Natural killer cell (primary cell): ENCODE results near the gene NFIB. TPM values are rescaled to one million over a fixed set of nuclear protein-coding genes. Genes with fewer than 3 reads are reported as not detected.

Source experiments
- ATAC-seq, 3 donors: fragments of 150-1000 bp in 2 of 3; fragments of 200-7000 bp in 1 of 3; cut with Tn5 transposase; 1 replicate in 1 of 3; 2 replicates in 2 of 3; pipeline ENCODE4 v1.10.0; 2021; ENCODE audit warnings: mild to moderate bottlenecking in 2 of 3, moderate library complexity in 2 of 3
- DNase-seq, 2 donors: peaks; one replicate each; pipeline versions ENCODE4 v3.0.0 to v3.0.0-alpha.2; 2013 to 2021; ENCODE audit warnings: mixed read lengths in 1 of 2
- H3K27ac ChIP-seq: one replicate; pipeline ENCODE4 v1.5.1; 2013; ENCODE audit warnings: mild to moderate bottlenecking, low read length
- H3K27me3 ChIP-seq: one replicate; pipeline ENCODE4 v1.6.1; 2013; ENCODE audit warnings: low read length; ENCODE audit not compliant: control insufficient read depth, insufficient read depth
- H3K36me3 ChIP-seq: one replicate; pipeline ENCODE4 v1.6.1; 2013; ENCODE audit warnings: low read length; ENCODE audit not compliant: control insufficient read depth, insufficient read depth
- H3K4me1 ChIP-seq: one replicate; pipeline ENCODE4 v1.6.1; 2013; ENCODE audit warnings: low read length; ENCODE audit not compliant: control insufficient read depth, insufficient read depth
- H3K4me3 ChIP-seq: one replicate; pipeline ENCODE4 v1.5.1; 2013; ENCODE audit warnings: low read length
- H3K9me3 ChIP-seq: one replicate; pipeline ENCODE4 v1.6.1; 2013; ENCODE audit warnings: low read length; ENCODE audit not compliant: control insufficient read depth, insufficient read depth
- H3K27ac Mint-ChIP-seq, 2 donors: one replicate each; pipeline ENCODE4 v1.8.0; 2022; ENCODE audit warnings: mild to moderate bottlenecking in 2 of 2, mixed read lengths in 2 of 2, moderate library complexity in 1 of 2
- H3K27me3 Mint-ChIP-seq, 2 donors: one replicate each; pipeline ENCODE4 v1.8.0; 2022; ENCODE audit warnings: low read depth in 2 of 2, mixed read lengths in 2 of 2
- H3K36me3 Mint-ChIP-seq: one replicate; pipeline ENCODE4 v1.8.0; 2022; ENCODE audit warnings: mixed read lengths
- H3K4me1 Mint-ChIP-seq, 2 donors: one replicate each; pipeline ENCODE4 v1.8.0; 2022; ENCODE audit warnings: mixed read lengths in 2 of 2
- H3K4me3 Mint-ChIP-seq: one replicate; pipeline ENCODE4 v1.8.0; 2022; ENCODE audit warnings: mild to moderate bottlenecking, moderate library complexity, mixed read lengths
- H3K9me3 Mint-ChIP-seq, 2 donors: one replicate each; pipeline ENCODE4 v1.8.0; 2022; ENCODE audit warnings: mixed read lengths in 2 of 2
- CTCF ChIP-seq: fragments of 200-600 bp; IDR thresholded peaks from one replicate; pipeline ENCODE4 v1.8.0; 2022; ENCODE audit warnings: antibody characterized with exemption
- WGBS: methylation state at CpG from one replicate; pipeline ENCODE4 v1.1.7; 2013; ENCODE audit warnings: missing lambda C conversion rate; ENCODE audit not compliant: insufficient coverage; 5-methylcytosine and 5-hydroxymethylcytosine counted together
- intact Hi-C: fragments of 100-400 bp; cut with micrococcal nuclease; formaldehyde crosslinking; loops from one replicate; pipeline ENCODE4 v1.14.2; 2022
- total RNA-seq, 4 donors: library from RNA; stranded (reverse); fragments of 120-200 nt in 1 of 4; gene quantifications; one replicate each; pipeline versions ENCODE4 v1.2.3 to v1.2.4, GENCODE V29; 2013 to 2022

The NFIB gene
- total RNA-seq, 3 donors from 2014 or later (not counting 1 experiment from before 2014, with no cell fraction given), result 0.20 to 0.21 TPM; not detected in 1

- DNase-seq, result no peak
- no peak overlapping the region for H3K4me3 Mint-ChIP-seq
- no peak for ATAC-seq
- H3K27ac ChIP-seq, result no peak overlapping the region
- no peak overlapping the region for H3K27ac Mint-ChIP-seq
- no peaks in the 10 kb centered on the region for H3K27me3 ChIP-seq
- peaks cover 3% of the 10 kb centered on the region in 2 donors for H3K9me3 Mint-ChIP-seq
- H3K9me3 ChIP-seq, result peaks cover 2% of the 10 kb centered on the region
- no peaks in the 10 kb centered on the region for H3K4me1 Mint-ChIP-seq
- TF ChIP-seq CTCF, result no peak
- H3K36me3 Mint-ChIP-seq, result no peaks in the 10 kb centered on the region
- no peaks in the 10 kb centered on the region for H3K36me3 ChIP-seq
- intact Hi-C loops, result no loop called here
- no peaks in the 10 kb centered on the region for H3K27me3 Mint-ChIP-seq
- WGBS, result 88% methylated on average over 2 of the region's 4 CpGs
- H3K4me1 ChIP-seq, result no peaks in the 10 kb centered on the region
- H3K4me3 ChIP-seq, result no peak overlapping the region
Measured at GRCh38 chr9:14079440-14079839, 234.5 kb downstream of the NFIB start.

GRCh38 chr9:14077672-14078071, 236.3 kb downstream of the NFIB start:
- H3K4me1 ChIP-seq, result no peaks in the 10 kb centered on the region
- DNase-seq, result no peak
- no peak for ATAC-seq
- Mint-ChIP-seq H3K27me3 (no peaks in the 10 kb centered on the region), H3K27ac (no peak overlapping the region), H3K9me3 (peaks cover 2 to 3% of the 10 kb centered on the region in 2 donors), H3K4me3 (no peak overlapping the region), H3K4me1 (no peaks in the 10 kb centered on the region), H3K36me3 (no peaks in the 10 kb centered on the region)
- peaks cover 2% of the 10 kb centered on the region for H3K9me3 ChIP-seq
- H3K27ac ChIP-seq, result no peak overlapping the region
- TF ChIP-seq CTCF, result no peak
- no CpG with 5 or more reads among the region's 4 CpGs for WGBS
- no peaks in the 10 kb centered on the region for H3K27me3 ChIP-seq
- no peak overlapping the region for H3K4me3 ChIP-seq
- intact Hi-C loops, result no loop called here
- H3K36me3 ChIP-seq, result no peaks in the 10 kb centered on the region

GRCh38 chr9:14075218-14075617, 238.7 kb downstream of the NFIB start:
- DNase-seq (no peak), ATAC-seq (no peak)
- intact Hi-C loops, result no loop called here
- H3K9me3 Mint-ChIP-seq, result peaks cover 6 to 10% of the 10 kb centered on the region in 2 donors
- TF ChIP-seq CTCF, result no peak
- H3K27me3 ChIP-seq, result no peaks in the 10 kb centered on the region
- H3K4me1 ChIP-seq, result no peaks in the 10 kb centered on the region
- H3K4me3 Mint-ChIP-seq, result no peak overlapping the region
- no peaks in the 10 kb centered on the region for H3K36me3 Mint-ChIP-seq
- no peaks in the 10 kb centered on the region for H3K4me1 Mint-ChIP-seq
- H3K9me3 ChIP-seq, result peaks cover 5% of the 10 kb centered on the region
- no peak overlapping the region for H3K27ac ChIP-seq
- WGBS, result 94% methylated on average over 4 of the region's 4 CpGs
- no peak overlapping the region for H3K4me3 ChIP-seq
- H3K27ac Mint-ChIP-seq, result no peak overlapping the region
- no peaks in the 10 kb centered on the region for H3K27me3 Mint-ChIP-seq
- H3K36me3 ChIP-seq, result no peaks in the 10 kb centered on the region

GRCh38 chr9:14072850-14073249, 241.1 kb downstream of the NFIB start:
- Histone ChIP-seq H3K4me1 (no peaks in the 10 kb centered on the region), H3K4me3 (no peak overlapping the region), H3K9me3 (peaks cover 5% of the 10 kb centered on the region), H3K36me3 (no peaks in the 10 kb centered on the region), H3K27ac (no peak overlapping the region), H3K27me3 (no peaks in the 10 kb centered on the region)
- 85% methylated on average over 4 of the region's 5 CpGs for WGBS
- no peaks in the 10 kb centered on the region for H3K36me3 Mint-ChIP-seq
- ATAC-seq (no peak), DNase-seq (no peak)
- no peaks in the 10 kb centered on the region for H3K4me1 Mint-ChIP-seq
- H3K27ac Mint-ChIP-seq, result no peak overlapping the region
- no peaks in the 10 kb centered on the region for H3K27me3 Mint-ChIP-seq
- TF ChIP-seq CTCF, result no peak
- peaks cover 9 to 12% of the 10 kb centered on the region in 2 donors for H3K9me3 Mint-ChIP-seq
- no peak overlapping the region for H3K4me3 Mint-ChIP-seq
- intact Hi-C loops, result no loop called here
